ENCODE results near the gene NDOR1.
A peak's percentile ranks its signal among the peaks of the same experiment; 100 is the strongest.

NDOR1 gene

GRCh38 chr9:137189297-137190295, 15.9 kb upstream of the NDOR1 start:
- H3K4me3 ChIP-seq (ENCODE audit: control insufficient read depth, low read depth, low read length) = peak overlapping the region; percentile 93
- no peak for TF ChIP-seq CTCF (conservative IDR thresholded peaks at IDR 0.05; ENCODE audit: control insufficient read depth, insufficient read depth, low read depth, low read length)
- no peak for DNase-seq (ENCODE audit: low read depth)

GRCh38 chr9:137190315-137190856, 15.1 kb upstream of the NDOR1 start:
- H3K4me3 ChIP-seq (ENCODE audit: control insufficient read depth, low read depth, low read length) = no peak overlapping the region
- TF ChIP-seq CTCF (conservative IDR thresholded peaks at IDR 0.05; ENCODE audit: control insufficient read depth, insufficient read depth, low read depth, low read length) = no peak
- DNase-seq (ENCODE audit: low read depth) = no peak

GRCh38 chr9:137191245-137191644, 14.3 kb upstream of the NDOR1 start:
- no peak for DNase-seq (ENCODE audit: low read depth)
- no peak for TF ChIP-seq CTCF (conservative IDR thresholded peaks at IDR 0.05; ENCODE audit: control insufficient read depth, insufficient read depth, low read depth, low read length)
- H3K4me3 ChIP-seq (ENCODE audit: control insufficient read depth, low read depth, low read length) = no peak overlapping the region

GRCh38 chr9:137191691-137192447, 13.6 kb upstream of the NDOR1 start:
- no peak for TF ChIP-seq CTCF (conservative IDR thresholded peaks at IDR 0.05; ENCODE audit: control insufficient read depth, insufficient read depth, low read depth, low read length)
- H3K4me3 ChIP-seq (ENCODE audit: control insufficient read depth, low read depth, low read length) = no peak overlapping the region
- no peak for DNase-seq (ENCODE audit: low read depth)

GRCh38 chr9:137192448-137192780, 13.1 kb upstream of the NDOR1 start:
- no peak for TF ChIP-seq CTCF (conservative IDR thresholded peaks at IDR 0.05; ENCODE audit: control insufficient read depth, insufficient read depth, low read depth, low read length)
- H3K4me3 ChIP-seq (ENCODE audit: control insufficient read depth, low read depth, low read length) = no peak overlapping the region
- no peak for DNase-seq (ENCODE audit: low read depth)

GRCh38 chr9:137192859-137193258, 12.6 kb upstream of the NDOR1 start:
- no peak for TF ChIP-seq CTCF (conservative IDR thresholded peaks at IDR 0.05; ENCODE audit: control insufficient read depth, insufficient read depth, low read depth, low read length)
- H3K4me3 ChIP-seq (ENCODE audit: control insufficient read depth, low read depth, low read length) = no peak overlapping the region
- DNase-seq (ENCODE audit: low read depth) = no peak
